DMS 273 (cell line): ENCODE measurements around the gene UGT3A2.
A peak's percentile ranks its signal among the peaks of the same experiment; 100 is the strongest.
"Not testable (repeated sequence)": the region's sequence is repeated elsewhere in the genome, so short reads cannot be mapped to it uniquely, and the experiment has no call there.

Source experiments
- DNase-seq: peaks from one replicate; lab custom pipeline; 2025; ENCODE audit not compliant: unreplicated experiment; lab: John Stamatoyannopoulos, UW

The UGT3A2 gene

DNA sequence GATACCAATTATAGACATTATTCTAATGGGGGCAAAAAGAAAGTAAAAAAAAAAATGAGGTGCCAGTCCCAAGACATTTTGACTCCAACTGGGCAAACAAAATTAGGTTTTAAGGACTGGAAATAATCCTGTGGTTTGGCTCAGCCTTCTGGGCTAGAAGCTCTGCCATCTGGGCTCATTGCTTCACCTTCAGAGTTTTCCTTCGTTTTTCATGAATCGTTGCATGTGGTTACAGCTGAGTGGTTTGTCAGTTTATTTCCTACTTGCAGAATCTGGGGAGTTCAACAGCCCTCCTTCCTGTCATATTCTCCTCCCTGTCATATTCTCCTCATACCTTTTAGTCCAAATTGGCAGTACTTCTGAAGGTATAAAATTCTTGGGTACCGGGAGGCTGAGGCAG, 12.0 kb downstream of the UGT3A2 start:
- DNase-seq = peak; percentile 53

DNA sequence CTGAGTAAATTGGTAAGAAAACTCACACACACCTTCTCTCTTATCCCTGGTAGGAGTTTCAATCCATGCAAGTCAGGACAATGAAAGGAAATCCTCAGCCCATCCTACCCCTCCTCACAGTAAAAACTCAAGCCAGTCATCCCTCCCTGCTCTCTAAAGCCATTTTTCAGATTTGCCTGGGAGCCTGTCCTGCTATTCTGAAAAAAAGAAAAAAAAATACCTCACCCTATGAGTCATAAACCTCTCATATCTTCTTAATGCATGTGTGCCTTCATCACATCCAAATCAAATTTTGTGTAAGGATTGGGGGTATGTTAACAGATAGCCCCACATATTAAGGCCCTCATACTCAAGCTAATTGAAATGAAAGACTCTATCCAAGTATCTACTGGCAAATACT, 14.1 kb downstream of the UGT3A2 start:
- no peak for DNase-seq

DNA sequence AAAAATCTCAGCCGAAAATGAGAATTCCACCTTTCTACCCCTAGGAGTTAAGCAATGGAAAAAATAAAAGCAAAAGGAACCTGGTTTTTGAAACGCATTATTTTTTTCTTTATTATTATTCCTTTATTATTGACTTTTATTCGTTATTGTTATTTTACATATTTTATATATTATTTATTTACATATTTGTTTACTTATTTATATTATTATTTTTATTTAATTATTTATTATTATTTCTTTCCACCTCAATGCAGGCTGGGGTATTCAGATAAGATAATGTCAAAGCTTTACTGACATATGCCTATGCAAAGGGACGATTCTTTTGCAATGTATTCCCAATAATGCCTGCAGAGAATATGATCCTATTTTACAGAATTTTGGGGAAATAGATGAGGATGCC, 16.7 kb downstream of the UGT3A2 start:
- no peak for DNase-seq

DNA sequence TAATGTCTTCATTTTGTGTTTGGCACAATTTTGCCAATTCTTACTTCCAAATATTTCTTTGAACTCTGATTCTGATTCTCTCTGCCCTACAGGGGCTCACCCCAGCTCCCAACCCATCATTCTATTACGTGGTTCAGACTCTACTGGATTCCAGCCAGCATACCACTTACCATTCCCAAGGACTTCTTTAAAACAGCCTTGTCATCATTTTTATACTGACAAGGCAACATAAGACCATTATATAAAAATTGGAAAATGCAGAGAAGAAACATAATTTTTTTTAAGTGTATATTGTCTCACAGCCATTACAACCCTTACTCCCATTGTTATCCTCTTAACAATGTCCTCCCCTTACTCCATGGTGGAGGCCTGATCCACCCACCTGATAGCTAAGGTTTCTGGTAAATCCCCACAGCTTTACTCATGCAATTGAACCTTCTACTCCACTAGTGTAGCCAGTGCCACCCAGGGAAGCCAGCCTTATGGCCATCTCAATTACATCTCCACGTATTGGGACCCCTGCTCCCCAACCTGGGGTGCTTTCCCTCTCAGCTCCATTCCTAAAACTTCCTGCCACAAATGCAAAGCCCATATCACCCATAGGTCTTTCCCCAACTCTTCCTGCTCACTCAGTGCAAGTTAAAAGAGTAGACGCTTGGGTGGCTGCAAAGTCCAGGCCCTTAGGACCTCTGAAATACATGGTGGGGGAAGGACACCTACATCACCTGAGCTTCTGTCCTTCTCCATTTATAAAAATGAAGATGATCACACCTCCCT, 19.1 kb downstream of the UGT3A2 start:
- DNase-seq = no peak

DNA sequence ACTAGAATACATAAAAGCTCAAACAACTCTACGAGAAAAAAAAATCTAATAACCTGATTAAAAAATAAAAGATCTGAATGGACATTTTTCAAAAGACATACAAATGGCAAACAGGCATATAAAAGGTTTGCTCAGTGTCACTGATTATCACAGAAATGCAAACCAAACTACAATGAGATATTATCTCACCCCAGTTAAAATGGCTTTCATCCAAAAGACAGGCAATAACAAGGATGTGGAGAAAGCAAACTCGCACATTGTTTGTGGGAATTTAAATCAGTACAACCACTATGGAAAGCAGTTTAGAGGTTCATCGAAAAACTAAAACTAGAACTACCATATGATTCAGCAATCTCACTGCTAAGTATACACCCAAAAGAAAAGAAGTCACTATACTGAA, 20.8 kb downstream of the UGT3A2 start:
- DNase-seq = no peak

DNA sequence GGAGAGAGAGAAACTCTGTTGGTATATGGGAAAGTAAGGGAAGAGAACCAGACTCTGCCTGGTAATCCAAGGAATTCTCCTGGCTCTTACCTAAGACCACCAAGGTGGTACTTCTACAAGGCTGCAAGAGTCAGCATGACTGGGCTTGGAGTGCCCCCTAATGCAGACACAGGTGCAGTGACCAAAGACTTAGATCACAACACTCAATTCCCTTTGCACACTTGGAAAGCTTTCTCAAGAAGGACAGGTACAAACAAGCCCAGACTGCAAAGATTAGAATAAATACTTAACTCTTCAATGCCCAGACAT, 25.2 kb downstream of the UGT3A2 start:
- peak; percentile 31 for DNase-seq

DNA sequence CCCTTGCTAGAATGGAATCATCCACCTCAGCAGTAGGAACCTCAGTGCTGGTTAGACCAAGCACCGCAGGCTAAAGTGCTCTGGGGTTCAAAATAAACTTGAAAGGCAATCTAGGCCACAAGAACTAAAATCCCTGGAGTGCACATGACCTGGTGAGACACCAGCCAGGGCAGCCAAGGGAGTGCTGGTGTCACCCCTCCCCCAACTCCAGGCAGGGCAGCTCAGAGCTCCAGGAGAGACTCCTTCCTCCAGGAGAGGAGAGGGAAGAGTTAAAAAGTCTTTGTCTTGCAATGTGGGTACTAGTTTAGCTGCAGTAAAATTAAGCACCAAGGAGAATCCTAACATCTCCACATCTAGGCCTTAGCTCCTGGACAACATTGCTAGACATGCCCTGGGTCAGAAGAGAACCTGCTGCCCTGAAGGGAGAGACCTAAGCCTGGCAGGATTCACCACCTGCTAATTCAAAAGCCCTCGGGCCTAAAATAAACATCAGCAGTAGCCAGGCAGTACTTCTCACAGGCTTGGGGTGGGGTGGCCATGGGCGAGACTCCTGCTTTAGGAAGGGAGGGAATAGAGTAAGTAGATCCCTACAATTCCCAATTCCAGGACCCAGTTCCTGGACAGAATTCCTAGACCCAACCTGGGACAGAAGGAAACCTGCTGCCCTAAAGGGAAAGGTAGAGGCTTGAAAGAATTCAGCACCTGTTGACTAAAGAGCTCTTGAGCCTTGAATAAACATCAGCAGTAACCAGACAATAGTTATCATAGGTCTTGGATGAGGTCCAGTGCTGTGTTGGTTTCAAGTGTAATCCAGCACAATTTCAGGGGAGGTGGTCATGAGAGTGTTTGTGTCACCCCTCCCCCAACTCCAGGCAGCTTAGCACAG, 25.8 kb downstream of the UGT3A2 start:
- no peak for DNase-seq

DNA sequence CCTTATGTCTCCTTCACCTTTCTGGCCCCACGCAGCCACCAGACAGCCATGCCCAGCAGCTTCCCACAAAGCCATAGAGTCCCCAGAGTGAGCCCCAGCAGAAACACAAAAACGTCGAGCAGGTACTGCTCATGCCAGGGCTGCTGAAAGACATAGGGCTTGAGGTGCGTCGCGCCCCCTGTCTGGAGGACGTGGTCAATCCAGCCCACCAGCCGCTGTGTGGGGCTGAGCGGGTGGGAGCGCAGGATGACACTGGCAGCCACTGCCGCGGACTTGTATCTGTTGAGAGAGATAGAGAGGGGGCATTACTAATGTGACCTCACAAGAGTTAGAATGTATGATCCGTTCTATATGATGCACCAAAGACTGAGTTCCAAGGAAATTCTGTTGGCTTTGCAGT, 31.0 kb downstream of the UGT3A2 start:
- no peak for DNase-seq

DNA sequence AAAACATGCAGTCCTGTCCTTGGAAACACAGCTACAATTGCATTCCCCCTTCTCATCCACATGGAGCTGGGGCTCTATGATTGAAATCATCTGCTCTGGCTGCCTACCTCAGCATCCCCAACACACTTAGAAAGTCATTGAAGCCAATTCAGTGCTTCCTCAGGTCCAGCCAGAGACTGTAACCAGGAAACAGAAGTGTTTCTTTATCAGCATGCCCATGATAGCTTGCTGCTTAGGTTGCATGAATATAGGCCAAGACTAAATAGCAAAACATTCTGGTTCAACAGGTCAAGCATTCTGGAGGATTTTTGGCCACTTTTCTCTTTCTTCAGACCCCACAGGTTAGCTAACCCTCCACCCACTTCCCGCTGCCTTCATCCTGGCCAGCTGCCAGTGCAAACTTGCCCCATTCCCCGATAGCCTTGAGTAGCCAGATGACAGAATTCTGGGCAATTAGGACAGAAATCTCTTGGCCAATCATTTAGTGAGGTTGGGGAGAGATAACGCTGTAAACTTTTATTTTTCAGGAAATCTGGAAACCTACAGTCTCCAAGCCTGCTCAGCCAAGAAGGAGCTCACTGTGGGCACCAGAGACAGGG, 32.0 kb downstream of the UGT3A2 start:
- not testable (repeated sequence) for DNase-seq

DNA sequence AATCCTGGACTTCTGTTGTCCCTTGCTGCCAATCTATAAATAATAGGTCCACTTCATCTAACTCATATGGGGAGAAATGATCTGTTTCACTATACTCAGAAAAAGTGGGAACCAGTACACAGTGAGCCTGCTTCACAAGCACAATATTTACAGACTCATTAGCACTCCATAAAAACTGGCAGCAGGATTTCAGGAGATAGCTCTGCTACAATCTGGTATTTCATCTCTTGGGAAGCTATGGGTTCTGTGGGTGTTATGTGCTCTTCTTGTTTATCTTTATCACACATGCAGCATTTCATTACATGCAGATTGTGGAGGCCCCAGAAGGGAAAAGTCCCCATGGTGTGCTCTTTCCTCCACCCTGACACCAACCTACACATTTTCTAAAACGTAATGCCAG, 33.2 kb downstream of the UGT3A2 start:
- DNase-seq = no peak

DNA sequence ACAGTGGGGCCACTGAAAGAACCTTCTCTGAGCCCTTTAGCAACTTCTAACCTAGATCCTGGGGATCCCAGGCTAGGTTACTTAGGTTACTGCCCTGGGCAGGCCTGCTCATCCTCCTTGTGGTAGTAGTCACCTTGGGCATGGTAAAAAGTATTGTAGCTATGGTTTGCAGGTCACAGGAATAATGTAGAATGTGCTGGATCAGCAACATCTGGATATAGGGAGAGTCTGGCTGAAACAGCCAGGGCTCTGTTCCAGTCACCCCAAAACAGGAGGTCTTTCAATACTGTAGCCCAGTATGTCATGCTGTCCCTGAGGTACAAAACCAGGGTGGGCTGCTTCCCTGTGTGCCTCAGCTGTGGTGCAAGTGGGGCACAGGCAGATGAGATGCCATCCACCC, 33.6 kb downstream of the UGT3A2 start:
- no peak for DNase-seq

DNA sequence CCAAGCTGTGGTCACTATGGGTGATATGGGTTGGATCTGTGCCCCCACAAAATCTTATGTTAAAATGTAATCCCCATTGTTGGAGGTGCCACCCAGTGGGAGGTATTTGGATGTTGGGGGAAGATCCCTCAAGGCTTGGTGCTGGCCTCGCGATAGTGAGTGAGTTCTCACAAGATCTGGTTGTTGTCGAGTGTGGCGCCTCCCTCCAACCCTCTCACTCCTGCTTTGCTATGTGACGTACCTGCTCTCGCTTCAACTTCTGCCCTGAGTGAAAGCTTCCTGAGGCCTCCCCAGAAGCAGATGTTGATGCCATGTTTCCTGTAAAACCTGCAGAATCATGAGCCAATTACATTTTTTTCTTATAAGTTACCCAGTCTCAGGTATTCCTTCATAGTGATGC, 35.5 kb downstream of the UGT3A2 start:
- DNase-seq = no peak

DNA sequence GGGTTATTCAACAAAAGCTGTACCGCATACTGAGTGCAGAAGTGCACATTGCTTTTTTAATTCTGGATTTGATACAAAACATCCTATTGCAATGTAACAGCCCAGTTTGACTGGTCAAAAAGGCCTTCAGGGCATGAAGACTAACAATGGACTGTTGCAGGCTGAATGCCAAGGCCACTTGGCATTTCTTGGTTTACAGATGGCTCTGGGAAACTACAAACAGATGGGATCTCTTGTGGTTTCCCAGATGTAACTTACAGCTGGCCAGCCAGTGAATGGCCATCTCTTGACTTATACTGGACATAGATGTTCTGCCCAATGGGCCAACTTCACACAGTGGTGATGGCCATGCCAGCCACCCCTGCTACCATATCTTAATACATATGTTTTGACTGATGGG, 36.8 kb downstream of the UGT3A2 start:
- DNase-seq = peak; percentile 40

DNA sequence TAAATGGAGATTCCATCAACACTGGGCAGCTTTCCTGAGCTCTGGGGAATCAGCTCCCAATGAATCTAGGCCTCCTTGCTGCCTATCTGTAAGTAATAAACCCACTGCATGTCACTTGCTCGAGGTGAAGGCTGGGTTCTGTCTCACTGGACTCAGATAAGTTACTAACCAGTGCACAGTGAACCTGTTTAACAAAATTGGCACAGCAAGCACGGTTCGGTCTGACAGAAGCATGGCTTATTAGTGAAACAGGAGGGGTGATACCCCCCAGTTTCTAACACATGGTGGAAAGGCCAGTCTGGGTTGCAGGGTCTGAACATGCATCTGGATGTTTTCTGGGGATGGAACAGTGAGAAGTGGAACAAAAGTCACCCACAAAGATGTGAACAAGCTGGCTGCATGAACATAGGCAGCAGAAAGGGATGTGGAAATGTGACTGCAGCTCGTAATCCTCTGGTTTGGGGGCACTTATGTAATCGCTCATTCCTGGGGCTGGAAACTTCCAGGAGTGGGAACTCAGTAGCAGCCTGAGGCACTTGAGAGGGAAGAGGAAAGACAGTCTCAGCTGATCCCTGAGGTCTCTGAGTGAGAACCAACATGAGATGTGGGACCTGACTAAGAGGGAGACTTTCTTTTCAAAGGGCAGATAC, 37.7 kb downstream of the UGT3A2 start:
- no peak for DNase-seq

DNA sequence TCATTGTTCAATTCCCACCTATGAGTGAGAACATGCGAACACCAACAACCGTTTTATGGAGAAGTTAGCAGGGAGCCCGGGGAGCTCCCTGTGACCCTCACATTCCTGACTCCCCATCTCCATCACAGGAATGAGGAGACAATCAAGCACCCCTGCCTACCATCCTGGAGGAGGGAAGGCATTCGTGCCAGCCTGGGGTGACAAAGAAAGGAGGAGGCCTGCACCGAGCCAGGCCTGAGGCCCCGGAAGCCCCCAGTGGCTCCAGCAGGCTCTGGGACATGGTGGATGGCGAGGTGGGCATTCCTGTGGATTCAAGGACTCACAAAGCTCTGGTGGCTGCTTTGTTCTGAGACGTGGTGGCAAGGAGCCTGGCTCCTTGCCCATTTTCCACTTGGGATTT, 39.0 kb downstream of the UGT3A2 start:
- no peak for DNase-seq

DNA sequence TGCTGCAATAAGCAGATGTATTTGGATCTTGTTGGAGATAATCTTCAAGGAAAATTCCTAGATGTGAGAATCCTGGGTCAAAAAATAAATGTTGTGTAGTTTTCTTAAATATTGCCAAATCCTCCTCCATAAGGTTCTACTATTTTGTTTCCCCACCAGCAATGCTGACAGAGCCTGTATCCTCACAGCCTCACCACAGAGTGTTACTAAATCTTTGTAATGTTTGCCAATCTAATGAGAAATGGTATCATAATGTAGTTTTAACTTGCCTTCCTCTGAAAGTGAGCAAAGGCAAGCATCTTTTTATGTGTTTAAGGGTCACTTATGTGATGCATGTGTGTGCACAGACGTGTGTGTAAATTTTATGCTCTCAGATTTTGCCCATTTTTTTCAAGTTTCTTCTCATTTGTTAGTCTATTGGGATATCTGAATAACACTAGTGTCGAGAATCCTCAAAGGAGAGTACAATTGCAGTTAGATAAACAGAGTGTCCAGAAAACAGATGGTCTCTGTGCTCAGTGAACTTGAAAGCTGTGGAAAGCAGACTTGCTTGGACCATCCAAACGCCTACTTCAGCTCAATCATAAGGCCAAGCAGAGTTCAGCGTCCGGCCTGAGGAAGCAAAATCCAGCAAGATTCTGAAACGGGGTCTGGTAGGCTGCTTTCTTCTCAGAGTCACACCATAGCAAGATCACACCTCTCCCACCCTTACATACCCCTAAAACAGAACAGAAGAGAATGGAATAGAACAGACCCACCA, 39.8 kb downstream of the UGT3A2 start:
- no peak for DNase-seq

DNA sequence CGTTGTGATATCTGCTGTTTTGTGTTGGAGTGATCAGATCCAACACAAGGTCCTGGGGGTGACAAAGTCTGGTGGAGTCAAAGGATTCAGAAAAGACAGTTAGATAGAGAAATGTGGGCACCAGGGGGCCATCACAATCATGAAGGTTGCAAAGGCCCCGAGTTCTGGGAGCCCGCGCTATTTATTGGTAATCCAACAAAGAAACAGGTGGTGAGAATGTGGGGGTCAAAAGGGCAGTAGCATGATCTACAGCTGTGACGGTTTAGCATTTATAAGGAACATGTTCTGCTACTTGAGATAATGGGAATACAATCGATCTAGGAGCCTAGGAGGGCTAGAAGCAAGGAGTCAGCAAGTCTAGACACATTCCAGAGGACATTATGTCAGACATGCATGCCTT, 44.4 kb downstream of the UGT3A2 start:
- DNase-seq = not testable (repeated sequence)

DNA sequence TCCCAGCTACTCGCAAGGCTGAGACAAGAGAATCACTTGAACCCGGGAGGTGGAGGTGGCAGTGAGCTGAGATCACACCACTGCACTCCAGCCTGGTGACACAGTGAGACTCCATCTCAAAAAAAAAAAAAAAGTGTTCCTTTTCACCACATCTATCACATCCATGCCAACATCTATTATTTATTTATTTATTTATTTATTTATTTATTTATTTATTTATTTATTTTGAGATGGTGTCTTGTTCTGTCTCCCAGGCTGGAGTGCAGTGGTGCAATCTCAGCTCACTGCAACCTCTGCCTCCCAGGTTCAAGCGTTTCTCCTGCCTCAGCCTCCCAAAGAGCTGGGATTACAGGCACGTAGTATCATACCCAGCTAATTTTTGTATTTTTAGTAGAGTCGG, 47.1 kb downstream of the UGT3A2 start:
- DNase-seq = not testable (repeated sequence)

DNA sequence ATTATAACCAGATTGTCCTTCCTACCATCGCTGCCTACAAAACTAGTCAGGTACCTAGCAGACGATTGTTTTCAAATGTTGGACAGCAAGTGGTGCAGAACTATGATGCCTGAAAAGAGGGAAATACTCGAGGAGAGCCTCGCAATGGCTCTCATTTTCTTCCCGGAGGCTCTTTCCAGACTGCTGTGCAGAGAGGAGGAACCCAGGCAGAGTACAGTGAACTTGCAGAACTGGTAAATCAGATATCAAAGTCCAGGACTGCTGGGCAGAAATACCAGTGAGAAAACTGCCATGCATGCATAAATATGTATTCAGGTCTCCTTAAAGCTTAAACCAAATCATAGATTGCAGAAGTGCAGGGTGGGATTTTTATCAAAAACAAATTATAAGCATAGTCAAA, 49.1 kb downstream of the UGT3A2 start:
- DNase-seq = no peak

DNA sequence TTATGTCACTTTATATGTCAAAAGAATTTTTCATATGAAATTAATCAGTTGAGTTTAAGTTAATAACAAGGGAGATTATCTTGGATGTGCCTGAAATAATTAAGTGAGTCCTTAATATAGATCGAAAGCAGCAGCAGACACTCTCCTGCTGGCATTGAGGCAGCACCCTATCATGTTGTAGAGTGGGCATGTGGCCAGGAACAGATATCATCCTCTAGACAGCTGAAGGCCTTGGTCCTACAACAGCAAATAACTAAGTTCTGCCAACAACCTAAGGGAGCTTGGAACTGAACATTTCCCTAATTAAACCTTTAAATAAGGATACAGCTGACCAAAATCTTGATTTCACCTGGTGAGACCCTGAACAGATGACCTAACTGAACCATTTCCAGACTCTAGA, 49.7 kb downstream of the UGT3A2 start:
- DNase-seq = no peak

DNA sequence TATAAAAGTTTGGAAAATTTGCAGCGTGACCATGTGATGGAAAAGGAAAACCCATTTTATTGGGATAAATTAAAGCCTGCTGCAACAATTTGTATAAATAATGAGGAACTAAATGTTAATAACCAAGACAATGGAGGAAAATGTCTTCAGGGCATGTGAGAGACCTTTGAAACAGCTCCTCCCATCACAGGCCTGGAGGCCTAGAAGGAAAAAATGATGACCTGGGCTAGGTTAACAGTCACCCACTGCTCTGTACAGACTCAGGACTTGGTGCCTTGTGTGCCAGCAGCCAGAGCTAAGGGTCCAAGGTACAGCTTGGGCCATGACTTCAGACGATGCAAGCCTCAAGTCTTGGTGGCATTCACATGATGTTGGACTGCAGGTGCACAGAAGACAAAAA, 53.5 kb downstream of the UGT3A2 start:
- no peak for DNase-seq
